ENCODE results near the gene UGT1A7. TPM values are rescaled to one million over a fixed set of nuclear protein-coding genes. Genes with fewer than 3 reads are reported as not detected.
A peak's percentile ranks its signal among the peaks of the same experiment; 100 is the strongest.

The UGT1A7 gene
- total RNA-seq, 6 experiments from 2014 or later: 1.3 to 6.9 (median 4.6) TPM

DNA sequence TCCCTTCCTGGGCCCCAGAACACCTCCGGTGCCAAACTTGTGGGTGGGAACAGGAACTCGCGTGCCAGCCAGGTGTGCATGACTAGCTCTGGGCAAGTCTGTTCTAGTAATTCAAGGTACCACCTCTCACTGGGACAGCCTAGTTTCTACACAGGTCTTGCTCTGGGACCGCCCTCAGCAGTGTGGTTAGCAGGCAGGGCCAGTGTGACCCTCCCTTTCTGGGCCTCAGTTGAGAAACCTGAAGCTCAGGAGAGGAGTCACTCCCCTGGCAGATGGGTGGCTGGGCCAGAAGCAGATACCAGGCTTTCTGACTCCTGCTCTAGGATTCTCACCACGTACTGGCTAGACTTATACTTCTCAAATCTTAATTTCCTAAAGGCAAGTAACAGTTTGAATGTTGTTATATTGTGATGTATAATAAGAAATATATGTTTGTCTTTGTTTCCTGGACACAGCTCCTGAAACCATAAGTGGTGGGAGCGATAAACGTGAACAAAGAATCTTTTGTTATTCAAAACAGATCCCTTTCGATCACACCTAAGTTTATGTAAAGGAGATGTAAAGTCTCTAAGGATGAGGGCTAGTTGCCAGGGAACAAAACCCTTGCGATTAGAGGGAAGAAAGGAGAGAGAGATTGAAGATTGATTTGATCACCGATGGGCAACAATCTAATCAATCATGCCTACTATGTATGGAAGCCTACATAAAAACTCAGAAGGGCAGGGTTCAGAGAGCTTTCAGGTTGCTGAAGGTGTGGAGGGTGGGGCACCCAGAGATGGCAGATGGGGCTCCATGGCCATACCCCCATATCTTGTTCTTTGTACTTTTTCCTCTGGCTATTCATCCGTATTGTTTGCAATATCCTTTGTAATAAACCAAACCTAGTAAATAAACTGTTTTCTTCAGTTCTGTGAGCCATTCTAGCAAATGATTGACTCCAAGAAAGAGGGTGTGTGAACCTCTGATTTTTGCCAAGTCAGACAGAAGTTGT is 10.0 kb downstream of the UGT1A7 start:
- no peaks in the 10 kb centered on the region for H3K27me3 ChIP-seq
- intact Hi-C loops (cut with DNase I): no loop called here
- H3K9me3 ChIP-seq: no peaks in the 10 kb centered on the region
- TF ChIP-seq POLR2A (IDR thresholded peaks at IDR 0.05): no peak
- TF ChIP-seq CTCF (IDR thresholded peaks at IDR 0.05): no peak
- 68% methylated on average over 8 of the region's 11 CpGs for WGBS (ENCODE audit: insufficient coverage, low coverage, low lambda C conversion rate, missing lambda C conversion rate)
- H3K27ac ChIP-seq: peak overlapping the region in 2 of 3 donors; percentile 61 to 86
- peaks cover 0 to 45% (median 4%) of the 10 kb centered on the region in 4 donors for H3K4me1 ChIP-seq
- DNase-seq (no peak), ATAC-seq (no peak)
- H3K36me3 ChIP-seq: no peaks in the 10 kb centered on the region
- peak overlapping the region in 1 of 3 donors; percentile 49 for H3K4me3 ChIP-seq

DNA sequence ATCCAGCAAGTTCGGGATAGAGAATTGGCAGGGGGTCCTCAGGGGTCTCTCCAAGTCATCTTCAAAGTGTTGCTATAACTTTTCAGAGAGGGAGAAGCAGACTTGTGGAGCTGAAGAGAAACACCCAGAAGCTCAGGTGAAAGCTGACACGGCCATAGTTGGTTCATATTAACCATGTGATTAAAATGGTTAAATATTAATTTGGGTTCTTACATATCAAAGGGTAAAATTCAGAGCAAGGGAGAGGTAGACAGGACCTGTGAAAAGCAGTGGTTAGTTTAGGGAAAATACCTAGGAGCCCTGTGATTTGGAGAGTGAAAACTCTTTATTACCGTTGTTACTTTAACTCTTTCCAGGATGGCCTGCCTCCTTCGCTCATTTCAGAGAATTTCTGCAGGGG is 10.9 kb downstream of the UGT1A7 start, which contains the start of gene UGT1A6:
Gene UGT1A6 (plus strand): TSS at position 243 of the 400 bp plus-strand sequence. CDS start 115 bp downstream, at position 358.
- Histone ChIP-seq H3K9me3 (no peaks in the 10 kb centered on the region), H3K27me3 (no peaks in the 10 kb centered on the region), H3K4me1 (peaks cover 0 to 45% (median 4%) of the 10 kb centered on the region in 4 donors), H3K4me3 (peak within 1 kb of the TSS in 2 of 3 donors; percentile 47 to 49), H3K27ac (peak within 1 kb of the TSS; percentile 57 to 86 (median 61)), H3K36me3 (no peaks in the 10 kb centered on the region)
- no peak for DNase-seq
- intact Hi-C loops (cut with DNase I): no loop called here
- peak; percentile 76 for TF ChIP-seq POLR2A (IDR thresholded peaks at IDR 0.05)
- TF ChIP-seq CTCF (IDR thresholded peaks at IDR 0.05): no peak
- ATAC-seq: peak; percentile 67 to 78 (median 74)
- WGBS (ENCODE audit: insufficient coverage, low coverage, low lambda C conversion rate, missing lambda C conversion rate): 34% methylated on average over 4 of the region's 4 CpGs

GRCh38 chr2:233693963-233694362 is 12.3 kb downstream of the UGT1A7 start:
- Histone ChIP-seq H3K36me3 (no peaks in the 10 kb centered on the region), H3K4me1 (peaks cover 0 to 52% (median 11%) of the 10 kb centered on the region in 4 donors), H3K27ac (peak overlapping the region; percentile 37 to 86 (median 57)), H3K4me3 (peak overlapping the region in 2 of 3 donors; percentile 47 to 49), H3K9me3 (no peaks in the 10 kb centered on the region), H3K27me3 (no peaks in the 10 kb centered on the region)
- ATAC-seq (peak; percentile 76 to 87 (median 82)), DNase-seq (peak in 1 of 3 donors; percentile 72)
- 23% methylated on average over 6 of the region's 6 CpGs for WGBS (ENCODE audit: insufficient coverage, low coverage, low lambda C conversion rate, missing lambda C conversion rate)
- intact Hi-C loops (cut with DNase I): no loop called here
- TF ChIP-seq CTCF (IDR thresholded peaks at IDR 0.05): no peak
- TF ChIP-seq POLR2A (IDR thresholded peaks at IDR 0.05): peak; percentile 12

- intact Hi-C loops (cut with DNase I): no loop called here
- DNase-seq (no peak), ATAC-seq (no peak)
- Histone ChIP-seq H3K36me3 (no peaks in the 10 kb centered on the region), H3K27ac (peak overlapping the region in 1 of 3 donors; percentile 86), H3K9me3 (no peaks in the 10 kb centered on the region), H3K4me3 (no peak overlapping the region), H3K4me1 (peaks cover 0 to 42% (median 17%) of the 10 kb centered on the region in 4 donors), H3K27me3 (no peaks in the 10 kb centered on the region)
- WGBS (ENCODE audit: insufficient coverage, low coverage, low lambda C conversion rate, missing lambda C conversion rate): 56% methylated on average over 4 of the region's 4 CpGs
- TF ChIP-seq CTCF (IDR thresholded peaks at IDR 0.05) (no peak), POLR2A (IDR thresholded peaks at IDR 0.05) (no peak)
Observed at GRCh38 chr2:233698740-233699139, 17.0 kb downstream of the UGT1A7 start.

Measured in right lobe of liver (tissue), 6 donors.